ENCODE data around the gene GMCL2. TPM values are rescaled to one million over a fixed set of nuclear protein-coding genes. Genes with fewer than 3 reads are reported as not detected.
"Not testable (repeated sequence)": the region's sequence is repeated elsewhere in the genome, so short reads cannot be mapped to it uniquely, and the experiment has no call there.

The GMCL2 gene
- total RNA-seq, 4 donors from 2014 or later, result not detected

DNA sequence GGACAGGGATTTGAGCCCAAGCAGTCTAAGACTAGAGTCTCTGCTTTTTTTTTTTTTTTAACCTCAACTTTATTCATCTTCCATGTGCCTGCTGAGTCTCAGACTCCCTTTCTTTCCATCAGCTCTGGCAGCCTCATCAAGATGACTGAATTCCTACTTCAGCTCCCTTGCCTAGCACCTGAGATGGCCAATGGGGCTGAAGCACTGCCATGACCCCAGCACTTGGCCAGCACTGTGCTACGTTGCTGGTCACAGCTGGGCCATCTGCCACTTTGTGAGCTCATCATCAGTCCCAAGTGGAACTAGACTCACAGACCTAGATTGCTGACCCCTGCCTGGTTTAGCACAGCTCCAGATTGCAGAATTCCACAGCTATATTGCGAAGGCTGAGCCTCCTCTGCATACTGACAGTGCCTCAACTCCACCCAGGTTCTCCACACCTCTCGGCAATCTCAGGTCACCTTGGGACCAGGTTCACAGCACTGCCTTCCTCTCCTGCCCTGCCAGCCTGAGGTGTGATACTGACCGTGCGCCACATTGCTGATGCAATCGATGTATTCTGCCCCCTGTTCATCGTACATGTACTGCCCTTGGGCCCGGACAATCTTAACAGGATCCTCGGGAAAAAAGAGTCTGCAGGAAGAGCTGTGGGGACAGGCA lies 43.8 kb upstream of the GMCL2 start:
- 76% methylated on average over 8 of the region's 9 CpGs for WGBS
- DNase-seq (ENCODE audit: extremely low spot score), result no peak
- Histone ChIP-seq H3K4me1 (peaks cover 31 to 42% (median 36%) of the 10 kb centered on the region in 4 donors), H3K36me3 (peaks cover 20 to 51% (median 41%) of the 10 kb centered on the region in 4 donors), H3K4me3 (peak overlapping the region; percentile 89 to 95 (median 92)), H3K27me3 (no peaks in the 10 kb centered on the region), H3K9me3 (no peaks in the 10 kb centered on the region), H3K27ac (replicated peaks in 1 of 4) (peak overlapping the region in 1 of 4 donors; percentile 97)
- TF ChIP-seq POLR2AphosphoS5 (IDR thresholded peaks at IDR 0.05) (no peak), EP300 (IDR thresholded peaks at IDR 0.05) (no peak)
- intact Hi-C loops (cut with DNase I), result no loop called here

DNA sequence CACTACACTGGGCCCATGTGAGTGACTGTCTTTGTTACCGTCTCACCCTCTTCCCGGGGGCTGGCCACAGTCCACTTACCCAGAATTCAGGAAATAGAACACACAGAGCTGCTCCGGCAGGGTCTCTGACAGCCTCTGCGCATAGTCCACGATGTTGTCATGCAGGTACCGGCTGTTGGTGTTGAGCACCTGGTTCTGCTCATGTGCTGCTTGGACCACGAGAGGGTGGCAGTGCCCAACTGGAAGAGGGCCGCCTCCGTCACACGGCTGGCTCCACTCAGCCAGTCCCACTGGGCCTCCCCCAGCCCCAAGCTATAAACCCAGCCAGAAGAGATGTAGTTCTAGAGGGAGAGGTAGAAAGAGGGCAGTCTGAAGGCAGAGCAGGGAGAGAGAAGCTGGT lies 42.7 kb upstream of the GMCL2 start:
- no peak for DNase-seq (ENCODE audit: extremely low spot score)
- H3K27me3 ChIP-seq, result no peaks in the 10 kb centered on the region
- 94% methylated on average over 9 of the region's 10 CpGs for WGBS
- H3K36me3 ChIP-seq, result peaks cover 20 to 60% (median 51%) of the 10 kb centered on the region in 4 donors
- intact Hi-C loops (cut with DNase I), result no loop called here
- H3K9me3 ChIP-seq, result no peaks in the 10 kb centered on the region
- no peak overlapping the region for H3K27ac ChIP-seq (replicated peaks in 1 of 4)
- H3K4me1 ChIP-seq, result peaks cover 22 to 39% (median 35%) of the 10 kb centered on the region in 4 donors
- no peak overlapping the region for H3K4me3 ChIP-seq
- no peak for TF ChIP-seq EP300 (IDR thresholded peaks at IDR 0.05)
- no peak for TF ChIP-seq CTCF (IDR thresholded peaks at IDR 0.05)
- no peak for TF ChIP-seq POLR2A (IDR thresholded peaks at IDR 0.05; ENCODE audit: low read depth)
- no peak for TF ChIP-seq POLR2AphosphoS5 (IDR thresholded peaks at IDR 0.05)

DNA sequence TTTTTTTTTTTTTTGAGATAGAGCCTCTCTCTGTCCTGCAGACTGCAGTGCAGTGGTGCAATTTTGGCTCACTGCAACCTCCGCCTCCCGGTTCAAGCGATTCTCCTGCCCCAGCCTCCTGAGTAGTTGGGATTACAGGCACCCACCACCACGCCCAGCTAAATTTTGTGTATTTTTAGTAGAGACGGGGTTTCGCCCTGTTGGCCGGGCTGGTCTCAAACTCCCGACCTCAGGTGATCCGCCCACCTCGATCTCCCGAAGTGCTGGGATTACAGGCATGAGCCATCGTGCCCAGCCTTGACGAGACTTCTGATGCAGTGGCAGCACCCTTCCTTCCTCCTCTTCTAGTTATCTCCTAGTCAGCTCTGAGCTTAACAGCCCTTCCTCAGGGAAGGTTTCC lies 41.9 kb upstream of the GMCL2 start:
- H3K27ac ChIP-seq (replicated peaks in 1 of 4); H3K27me3 ChIP-seq; H3K4me3 ChIP-seq; H3K9me3 ChIP-seq; intact Hi-C loops (cut with DNase I); DNase-seq (ENCODE audit: extremely low spot score): not testable (repeated sequence)
- Histone ChIP-seq H3K36me3 (peaks cover 20 to 68% (median 54%) of the 10 kb centered on the region in 4 donors), H3K4me1 (peaks cover 20 to 35% (median 33%) of the 10 kb centered on the region in 4 donors)
- WGBS, result 93% methylated on average over 13 of the region's 13 CpGs

DNA sequence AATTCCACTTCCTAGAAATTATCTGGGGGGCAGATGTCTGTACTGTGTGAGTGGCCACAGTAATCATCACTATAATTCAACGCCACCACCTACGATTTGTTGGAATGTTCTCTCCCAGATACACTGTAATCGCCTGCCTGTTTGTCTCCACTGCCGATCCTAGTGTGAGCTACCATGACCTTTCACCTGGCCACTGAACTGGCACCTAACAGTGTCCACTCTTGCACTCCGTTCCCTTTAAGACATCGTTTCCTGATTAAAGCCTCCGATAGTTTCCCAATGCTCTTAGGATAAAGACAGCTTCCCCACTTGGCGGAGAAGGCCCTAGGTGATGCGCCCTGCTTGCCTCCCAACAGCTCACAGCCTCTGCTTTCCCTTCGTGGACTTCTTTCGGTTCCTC lies 41.4 kb upstream of the GMCL2 start:
- intact Hi-C loops (cut with DNase I), result no loop called here
- Histone ChIP-seq H3K27me3 (no peaks in the 10 kb centered on the region), H3K27ac (replicated peaks in 1 of 4) (no peak overlapping the region), H3K36me3 (peaks cover 20 to 73% (median 56%) of the 10 kb centered on the region in 4 donors), H3K4me1 (peaks cover 20 to 39% (median 35%) of the 10 kb centered on the region in 4 donors), H3K9me3 (no peaks in the 10 kb centered on the region), H3K4me3 (no peak overlapping the region)
- DNase-seq (ENCODE audit: extremely low spot score), result no peak
- TF ChIP-seq CTCF (IDR thresholded peaks at IDR 0.05), result no peak
- TF ChIP-seq POLR2AphosphoS5 (IDR thresholded peaks at IDR 0.05), result no peak
- 95% methylated on average over 11 of the region's 11 CpGs for WGBS

- Histone ChIP-seq H3K27ac (replicated peaks in 1 of 4) (no peak overlapping the region), H3K4me3 (no peak overlapping the region), H3K4me1 (peaks cover 20 to 36% (median 31%) of the 10 kb centered on the region in 4 donors), H3K36me3 (peaks cover 20 to 79% (median 59%) of the 10 kb centered on the region in 4 donors), H3K27me3 (no peaks in the 10 kb centered on the region), H3K9me3 (no peaks in the 10 kb centered on the region)
- DNase-seq (ENCODE audit: extremely low spot score), result no peak
- TF ChIP-seq POLR2A (IDR thresholded peaks at IDR 0.05; ENCODE audit: low read depth) (no peak), EP300 (IDR thresholded peaks at IDR 0.05) (no peak), POLR2AphosphoS5 (IDR thresholded peaks at IDR 0.05) (no peak)
- intact Hi-C loops (cut with DNase I), result no loop called here
- 88% methylated on average over 3 of the region's 3 CpGs for WGBS
Observed at GRCh38 chr5:178227929-178228328, 40.8 kb upstream of the GMCL2 start.

- 76% methylated on average over 4 of the region's 4 CpGs for WGBS
- Histone ChIP-seq H3K27ac (replicated peaks in 1 of 4) (no peak overlapping the region), H3K4me1 (peaks cover 20 to 33% (median 26%) of the 10 kb centered on the region in 4 donors), H3K9me3 (no peaks in the 10 kb centered on the region), H3K36me3 (peaks cover 20 to 87% (median 67%) of the 10 kb centered on the region in 4 donors), H3K4me3 (no peak overlapping the region), H3K27me3 (no peaks in the 10 kb centered on the region)
- TF ChIP-seq POLR2A (IDR thresholded peaks at IDR 0.05; ENCODE audit: low read depth), result no peak
- intact Hi-C loops (cut with DNase I), result no loop called here
- DNase-seq (ENCODE audit: extremely low spot score), result no peak
Observed at GRCh38 chr5:178227138-178227659, 40.0 kb upstream of the GMCL2 start.
